Measurements from ENCODE around the gene EIF4E3. TPM values are rescaled to one million over a fixed set of nuclear protein-coding genes. Genes with fewer than 3 reads are reported as not detected.

The EIF4E3 gene
- total and polyA plus RNA-seq, 4 donors = 10.2 to 29.3 (median 21.9) TPM

DNA sequence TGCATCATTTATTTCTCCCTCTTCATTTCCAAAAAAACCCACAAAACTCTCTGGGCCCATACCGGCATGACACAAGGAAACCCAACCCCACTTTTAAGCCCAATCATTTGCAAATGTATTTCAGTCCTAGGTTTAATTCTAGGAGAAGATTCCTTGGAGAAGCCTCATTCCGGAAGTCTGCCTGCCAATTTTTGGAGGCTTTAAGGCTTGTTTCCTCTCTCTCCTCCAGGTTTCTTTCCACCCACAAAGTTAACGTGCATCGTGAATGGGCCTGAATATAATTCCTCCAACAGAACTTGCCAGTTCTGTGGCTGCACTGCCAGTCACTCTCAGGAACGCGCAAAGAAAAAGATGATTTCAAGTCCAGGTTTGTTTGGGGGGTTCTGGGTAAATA is 71.8 kb downstream of the EIF4E3 start:
- Histone ChIP-seq H3K36me3 (ENCODE audit: control insufficient read depth in 1 of 2, insufficient read depth in 2 of 2, low read length in 1 of 2) (no peaks in the 10 kb centered on the region), H3K4me3 (ENCODE audit: low read length in 2 of 2) (no peak overlapping the region), H3K27ac (ENCODE audit: low read depth in 1 of 2, low read length in 2 of 2) (no peak overlapping the region), H3K27me3 (ENCODE audit: control insufficient read depth in 1 of 2, insufficient read depth in 2 of 2, low read length in 1 of 2) (no peaks in the 10 kb centered on the region), H3K9me3 (ENCODE audit: control insufficient read depth, low read length) (no peaks in the 10 kb centered on the region), H3K4me1 (ENCODE audit: control insufficient read depth in 1 of 2, insufficient read depth in 2 of 2, low read length in 2 of 2) (no peaks in the 10 kb centered on the region)
- intact Hi-C loops (cut with DNase I) = loop anchor here (5.0 to 10.0 kb wide), 6 partner anchors 66 to 1589 kb away; no protein-coding TSS in a partner anchor
- ATAC-seq (ENCODE audit: low FRiP score) (no peak), DNase-seq (no peak)
- 83 to 88% methylated on average over 6 of the region's 6 CpGs for WGBS, 2 donors

DNA sequence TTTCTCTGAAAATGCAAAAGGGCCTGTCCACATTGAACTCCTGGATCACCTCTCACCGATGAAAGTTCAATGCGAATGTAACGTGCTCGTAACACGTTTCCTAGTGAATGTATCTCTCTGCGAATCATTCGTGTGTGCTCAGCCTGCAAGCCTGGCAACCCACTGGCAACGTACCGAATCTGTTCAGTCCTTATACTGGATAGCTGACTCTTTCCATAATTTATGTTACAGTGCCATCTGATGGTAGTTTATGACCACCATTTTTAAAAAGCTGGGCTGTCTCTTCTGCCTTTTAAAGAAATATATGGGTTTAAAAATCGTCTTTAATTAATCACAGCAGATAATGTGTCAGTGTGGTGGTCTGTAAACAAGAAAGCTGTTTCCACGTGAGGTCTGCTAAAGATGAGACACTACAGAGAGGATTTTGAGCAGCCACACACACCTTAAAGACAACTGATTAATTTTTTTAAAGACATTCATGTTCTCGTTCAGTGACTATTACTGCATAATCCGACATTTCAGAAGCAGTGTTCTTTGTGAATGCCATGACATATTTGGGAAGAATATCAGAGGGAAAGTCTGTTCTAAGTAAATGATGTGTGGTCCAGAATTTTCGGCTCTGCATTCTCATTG is 72.3 kb downstream of the EIF4E3 start:
- ATAC-seq (ENCODE audit: low FRiP score) = peak; percentile 66
- Histone ChIP-seq H3K27ac (ENCODE audit: low read depth in 1 of 2, low read length in 2 of 2) (no peak overlapping the region), H3K36me3 (ENCODE audit: control insufficient read depth in 1 of 2, insufficient read depth in 2 of 2, low read length in 1 of 2) (no peaks in the 10 kb centered on the region), H3K9me3 (ENCODE audit: control insufficient read depth, low read length) (no peaks in the 10 kb centered on the region), H3K4me3 (ENCODE audit: low read length in 2 of 2) (peak overlapping the region in 1 of 2 donors; percentile 63), H3K27me3 (ENCODE audit: control insufficient read depth in 1 of 2, insufficient read depth in 2 of 2, low read length in 1 of 2) (no peaks in the 10 kb centered on the region), H3K4me1 (ENCODE audit: control insufficient read depth in 1 of 2, insufficient read depth in 2 of 2, low read length in 2 of 2) (no peaks in the 10 kb centered on the region)
- DNase-seq = peak in 1 of 2 donors; percentile 70
- 24 to 25% methylated on average over 14 of the region's 14 CpGs for WGBS, 2 donors
- intact Hi-C loops (cut with DNase I) = loop anchor here (5.0 to 10.0 kb wide), 6 partner anchors 66 to 1588 kb away; no protein-coding TSS in a partner anchor

DNA sequence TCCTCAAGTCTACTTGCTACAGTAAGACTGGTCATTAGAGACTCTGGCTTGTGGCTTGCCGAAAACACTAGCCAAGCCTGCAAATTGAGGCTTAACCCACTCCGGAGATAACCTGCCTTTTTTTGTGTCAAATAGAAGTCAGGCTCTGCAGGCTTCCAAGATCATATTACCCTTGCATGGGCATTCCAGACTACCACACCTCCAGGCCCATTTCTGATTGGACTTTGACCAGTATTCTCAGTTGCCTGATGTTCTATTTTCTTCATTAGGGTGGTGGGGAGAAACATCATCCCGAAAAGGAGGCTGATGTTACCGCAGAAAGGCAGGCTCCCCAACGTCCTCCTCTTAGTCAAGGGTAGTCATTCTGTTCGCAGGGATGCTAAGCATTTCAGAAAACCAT is 73.6 kb downstream of the EIF4E3 start:
- DNase-seq = no peak

DNA sequence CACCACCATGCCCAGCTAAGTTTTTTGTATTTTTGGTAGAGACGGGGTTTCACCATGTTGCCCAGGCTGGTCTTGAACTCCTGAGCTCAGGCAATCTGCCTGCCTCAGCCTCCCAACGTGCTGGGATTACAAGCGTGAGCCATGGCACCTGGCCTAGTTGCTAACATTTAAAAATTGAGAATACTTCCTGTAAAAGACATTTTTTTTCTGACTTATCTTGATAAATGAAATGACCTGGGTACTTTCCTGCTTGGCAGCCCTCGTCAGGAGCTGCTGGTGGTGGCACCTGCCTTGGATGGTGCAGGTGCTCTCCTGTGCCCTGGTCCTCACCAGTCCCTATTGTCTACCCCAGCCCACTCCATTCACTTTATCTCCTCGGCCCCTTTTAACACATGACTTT is 74.8 kb downstream of the EIF4E3 start:
- ATAC-seq (ENCODE audit: low FRiP score) = no peak
- Histone ChIP-seq H3K9me3 (ENCODE audit: control insufficient read depth, low read length) (no peaks in the 10 kb centered on the region), H3K36me3 (ENCODE audit: control insufficient read depth in 1 of 2, insufficient read depth in 2 of 2, low read length in 1 of 2) (no peaks in the 10 kb centered on the region), H3K4me3 (ENCODE audit: low read length in 2 of 2) (no peak overlapping the region), H3K27ac (ENCODE audit: low read depth in 1 of 2, low read length in 2 of 2) (no peak overlapping the region), H3K4me1 (ENCODE audit: control insufficient read depth in 1 of 2, insufficient read depth in 2 of 2, low read length in 2 of 2) (no peaks in the 10 kb centered on the region), H3K27me3 (ENCODE audit: control insufficient read depth in 1 of 2, insufficient read depth in 2 of 2, low read length in 1 of 2) (no peaks in the 10 kb centered on the region)
- 85 to 97% methylated on average over 5 of the region's 5 CpGs for WGBS, 2 donors
- intact Hi-C loops (cut with DNase I) = loop anchor here (5.0 to 10.0 kb wide), 6 partner anchors 63 to 1586 kb away; no protein-coding TSS in a partner anchor
- no peak for DNase-seq

More for the DNA sequence above, 73.6 kb downstream of the EIF4E3 start:
- H3K36me3 ChIP-seq (ENCODE audit: control insufficient read depth in 1 of 2, insufficient read depth in 2 of 2, low read length in 1 of 2) = no peaks in the 10 kb centered on the region
- H3K27ac ChIP-seq (ENCODE audit: low read depth in 1 of 2, low read length in 2 of 2) = no peak overlapping the region
- ATAC-seq (ENCODE audit: low FRiP score) = no peak
- no peaks in the 10 kb centered on the region for H3K9me3 ChIP-seq (ENCODE audit: control insufficient read depth, low read length)
- no peaks in the 10 kb centered on the region for H3K27me3 ChIP-seq (ENCODE audit: control insufficient read depth in 1 of 2, insufficient read depth in 2 of 2, low read length in 1 of 2)
- intact Hi-C loops (cut with DNase I) = loop anchor here (5.0 to 10.0 kb wide), 6 partner anchors 64 to 1587 kb away; no protein-coding TSS in a partner anchor
- H3K4me1 ChIP-seq (ENCODE audit: control insufficient read depth in 1 of 2, insufficient read depth in 2 of 2, low read length in 2 of 2) = no peaks in the 10 kb centered on the region
- H3K4me3 ChIP-seq (ENCODE audit: low read length in 2 of 2) = no peak overlapping the region
- WGBS, 2 donors = 92 to 94% methylated on average over 6 of the region's 6 CpGs

DNA sequence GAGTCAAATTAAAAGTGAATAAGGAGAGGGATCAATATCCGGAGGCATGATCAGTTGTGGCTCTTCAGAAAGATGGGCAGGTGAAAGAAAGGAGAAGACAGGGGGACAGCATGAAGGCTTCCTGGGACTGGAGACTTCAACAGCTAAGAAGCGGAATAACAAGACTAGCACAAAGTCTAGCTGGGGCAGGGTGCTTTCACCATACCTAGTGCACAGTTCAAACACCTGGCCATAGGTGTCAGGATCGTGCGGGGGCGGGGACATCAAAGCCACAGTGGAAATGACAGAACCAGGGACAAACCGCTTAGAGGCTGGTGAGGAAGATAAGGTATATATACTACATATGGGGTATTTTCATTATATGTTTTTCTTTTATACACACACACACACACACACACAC is 75.4 kb downstream of the EIF4E3 start:
- 79 to 85% methylated on average over 6 of the region's 6 CpGs for WGBS, 2 donors

DNA sequence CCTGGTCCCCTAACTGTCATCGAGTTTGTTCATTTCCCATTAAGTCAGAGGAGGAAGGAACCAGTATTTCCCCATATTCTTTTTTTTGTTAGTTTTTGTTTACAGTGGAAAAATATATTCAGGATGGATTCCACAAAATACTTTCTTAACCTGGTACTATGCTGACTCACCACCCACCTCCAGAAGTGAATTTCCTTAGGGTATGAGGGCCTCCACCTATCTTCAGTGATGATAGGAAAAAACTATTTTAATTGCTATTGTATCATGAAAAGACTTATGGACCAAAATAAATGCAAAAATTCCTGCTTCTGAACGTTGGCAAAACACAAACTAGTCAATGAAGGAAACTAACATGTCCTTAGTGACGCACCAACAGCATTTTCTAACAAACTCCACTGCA is 77.5 kb downstream of the EIF4E3 start:
- intact Hi-C loops (cut with DNase I) = no loop called here
- Histone ChIP-seq H3K36me3 (ENCODE audit: control insufficient read depth in 1 of 2, insufficient read depth in 2 of 2, low read length in 1 of 2) (no peaks in the 10 kb centered on the region), H3K9me3 (ENCODE audit: control insufficient read depth, low read length) (no peaks in the 10 kb centered on the region), H3K27me3 (ENCODE audit: control insufficient read depth in 1 of 2, insufficient read depth in 2 of 2, low read length in 1 of 2) (no peaks in the 10 kb centered on the region), H3K27ac (ENCODE audit: low read depth in 1 of 2, low read length in 2 of 2) (no peak overlapping the region), H3K4me3 (ENCODE audit: low read length in 2 of 2) (no peak overlapping the region), H3K4me1 (ENCODE audit: control insufficient read depth in 1 of 2, insufficient read depth in 2 of 2, low read length in 2 of 2) (no peaks in the 10 kb centered on the region)
- ATAC-seq (ENCODE audit: low FRiP score) (no peak), DNase-seq (no peak)
- WGBS, 2 donors = 90 to 91% methylated on average over 3 of the region's 3 CpGs

More for the DNA sequence above, 75.4 kb downstream of the EIF4E3 start:
- H3K9me3 ChIP-seq (ENCODE audit: control insufficient read depth, low read length) = no peaks in the 10 kb centered on the region
- H3K4me3 ChIP-seq (ENCODE audit: low read length in 2 of 2) = no peak overlapping the region
- H3K4me1 ChIP-seq (ENCODE audit: control insufficient read depth in 1 of 2, insufficient read depth in 2 of 2, low read length in 2 of 2) = no peaks in the 10 kb centered on the region
- H3K27ac ChIP-seq (ENCODE audit: low read depth in 1 of 2, low read length in 2 of 2) = no peak overlapping the region
- no peaks in the 10 kb centered on the region for H3K27me3 ChIP-seq (ENCODE audit: control insufficient read depth in 1 of 2, insufficient read depth in 2 of 2, low read length in 1 of 2)
- H3K36me3 ChIP-seq (ENCODE audit: control insufficient read depth in 1 of 2, insufficient read depth in 2 of 2, low read length in 1 of 2) = no peaks in the 10 kb centered on the region
- intact Hi-C loops (cut with DNase I) = loop anchor here (5.0 to 10.0 kb wide), 6 partner anchors 62 to 1585 kb away; no protein-coding TSS in a partner anchor
- DNase-seq = no peak
- no peak for ATAC-seq (ENCODE audit: low FRiP score)

DNA sequence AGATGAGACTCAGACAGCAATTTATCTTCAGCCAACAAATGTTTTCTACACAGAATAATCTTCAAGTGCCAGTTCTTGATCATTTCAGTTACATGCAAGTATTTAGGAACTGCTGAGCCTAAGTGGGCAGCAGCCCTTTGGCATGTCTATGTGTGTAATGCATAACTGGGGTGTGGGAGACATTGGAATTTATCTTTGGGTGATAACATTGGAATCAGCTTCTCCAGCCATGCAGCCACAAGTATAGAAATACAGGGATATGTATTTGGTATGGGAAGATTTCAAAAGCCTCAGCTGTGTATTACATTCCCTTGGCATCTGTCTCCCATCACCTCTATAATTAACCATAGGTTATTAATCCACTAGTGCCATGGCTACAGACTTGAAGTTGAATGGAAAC is 78.2 kb downstream of the EIF4E3 start:
- DNase-seq = no peak
- intact Hi-C loops (cut with DNase I) = no loop called here
- Histone ChIP-seq H3K27ac (ENCODE audit: low read depth in 1 of 2, low read length in 2 of 2) (no peak overlapping the region), H3K4me3 (ENCODE audit: low read length in 2 of 2) (no peak overlapping the region), H3K27me3 (ENCODE audit: control insufficient read depth in 1 of 2, insufficient read depth in 2 of 2, low read length in 1 of 2) (no peaks in the 10 kb centered on the region), H3K4me1 (ENCODE audit: control insufficient read depth in 1 of 2, insufficient read depth in 2 of 2, low read length in 2 of 2) (no peaks in the 10 kb centered on the region), H3K36me3 (ENCODE audit: control insufficient read depth in 1 of 2, insufficient read depth in 2 of 2, low read length in 1 of 2) (no peaks in the 10 kb centered on the region), H3K9me3 (ENCODE audit: control insufficient read depth, low read length) (no peaks in the 10 kb centered on the region)
- no peak for ATAC-seq (ENCODE audit: low FRiP score)

DNA sequence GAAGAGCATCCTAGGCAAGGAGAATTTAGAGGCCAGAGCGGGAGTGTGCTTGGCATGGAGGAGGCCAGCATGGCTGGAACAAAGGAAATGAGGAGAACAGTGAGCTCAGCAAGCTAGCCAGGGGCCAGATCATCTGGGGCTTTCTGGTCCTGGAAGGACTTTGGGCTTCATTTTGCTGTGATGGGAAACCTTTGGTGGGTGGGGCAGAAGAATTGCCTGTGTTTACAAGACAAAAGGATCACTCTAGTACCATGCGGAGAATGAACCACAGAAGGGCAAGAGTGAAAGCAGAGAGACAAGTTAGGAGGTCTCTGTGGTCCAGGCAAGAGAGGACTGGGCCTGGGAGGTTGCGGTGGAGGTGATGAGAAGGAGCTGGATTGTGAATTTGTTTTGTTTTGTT is 80.1 kb downstream of the EIF4E3 start:
- no peak overlapping the region for H3K27ac ChIP-seq (ENCODE audit: low read depth in 1 of 2, low read length in 2 of 2)
- H3K36me3 ChIP-seq (ENCODE audit: control insufficient read depth in 1 of 2, insufficient read depth in 2 of 2, low read length in 1 of 2) = no peaks in the 10 kb centered on the region
- no peaks in the 10 kb centered on the region for H3K9me3 ChIP-seq (ENCODE audit: control insufficient read depth, low read length)
- no peak for ATAC-seq (ENCODE audit: low FRiP score)
- H3K4me3 ChIP-seq (ENCODE audit: low read length in 2 of 2) = no peak overlapping the region
- no peak for DNase-seq
- WGBS, 2 donors = 96 to 100% methylated on average over 3 of the region's 3 CpGs
- intact Hi-C loops (cut with DNase I) = no loop called here
- H3K27me3 ChIP-seq (ENCODE audit: control insufficient read depth in 1 of 2, insufficient read depth in 2 of 2, low read length in 1 of 2) = no peaks in the 10 kb centered on the region
- no peaks in the 10 kb centered on the region for H3K4me1 ChIP-seq (ENCODE audit: control insufficient read depth in 1 of 2, insufficient read depth in 2 of 2, low read length in 2 of 2)

DNA sequence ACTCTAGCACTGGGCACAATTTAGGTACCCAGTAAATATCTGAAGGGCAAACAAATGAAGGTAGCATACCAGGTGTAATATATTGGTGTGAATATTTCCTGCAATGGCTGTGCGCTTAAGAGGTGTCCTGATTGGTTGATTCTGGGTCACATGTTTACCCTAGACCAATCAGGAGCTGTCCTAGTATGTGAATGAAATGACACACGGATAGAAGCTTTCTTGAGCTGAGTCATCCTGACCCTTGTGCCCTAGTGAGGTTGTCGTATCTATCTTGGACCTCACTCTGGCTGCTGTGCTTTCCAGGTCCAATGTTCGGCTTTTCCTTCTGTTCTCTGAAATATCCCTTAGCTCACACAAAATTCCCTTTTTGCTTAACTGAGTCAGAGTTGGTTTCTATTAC is 83.5 kb downstream of the EIF4E3 start:
- ATAC-seq (ENCODE audit: low FRiP score) (no peak), DNase-seq (no peak)
- no peaks in the 10 kb centered on the region for H3K36me3 ChIP-seq (ENCODE audit: control insufficient read depth in 1 of 2, insufficient read depth in 2 of 2, low read length in 1 of 2)
- intact Hi-C loops (cut with DNase I) = no loop called here
- no peaks in the 10 kb centered on the region for H3K27me3 ChIP-seq (ENCODE audit: control insufficient read depth in 1 of 2, insufficient read depth in 2 of 2, low read length in 1 of 2)
- H3K27ac ChIP-seq (ENCODE audit: low read depth in 1 of 2, low read length in 2 of 2) = no peak overlapping the region
- H3K4me1 ChIP-seq (ENCODE audit: control insufficient read depth in 1 of 2, insufficient read depth in 2 of 2, low read length in 2 of 2) = no peaks in the 10 kb centered on the region
- no peak overlapping the region for H3K4me3 ChIP-seq (ENCODE audit: low read length in 2 of 2)
- H3K9me3 ChIP-seq (ENCODE audit: control insufficient read depth, low read length) = no peaks in the 10 kb centered on the region
- 94 to 95% methylated on average over 4 of the region's 4 CpGs for WGBS, 2 donors

Measured in aorta (tissue), 5 donors.